Breast epithelium (tissue), 3 donors: ENCODE measurements around the gene KRT5.

Experiments
- CTCF ChIP-seq, 3 donors: fragments of 450-650 bp; IDR thresholded peaks; one replicate each; pipeline ENCODE4 v1.5.1; 2016 to 2017; ENCODE audit warnings: antibody characterized with exemption in 3 of 3, mild to moderate bottlenecking in 3 of 3, moderate library complexity in 3 of 3
- POLR2A ChIP-seq: fragments of 450-650 bp; IDR thresholded peaks from one replicate; pipeline ENCODE4 v1.6.1; 2016; ENCODE audit warnings: antibody characterized with exemption, mild to moderate bottlenecking, moderate library complexity

DNA sequence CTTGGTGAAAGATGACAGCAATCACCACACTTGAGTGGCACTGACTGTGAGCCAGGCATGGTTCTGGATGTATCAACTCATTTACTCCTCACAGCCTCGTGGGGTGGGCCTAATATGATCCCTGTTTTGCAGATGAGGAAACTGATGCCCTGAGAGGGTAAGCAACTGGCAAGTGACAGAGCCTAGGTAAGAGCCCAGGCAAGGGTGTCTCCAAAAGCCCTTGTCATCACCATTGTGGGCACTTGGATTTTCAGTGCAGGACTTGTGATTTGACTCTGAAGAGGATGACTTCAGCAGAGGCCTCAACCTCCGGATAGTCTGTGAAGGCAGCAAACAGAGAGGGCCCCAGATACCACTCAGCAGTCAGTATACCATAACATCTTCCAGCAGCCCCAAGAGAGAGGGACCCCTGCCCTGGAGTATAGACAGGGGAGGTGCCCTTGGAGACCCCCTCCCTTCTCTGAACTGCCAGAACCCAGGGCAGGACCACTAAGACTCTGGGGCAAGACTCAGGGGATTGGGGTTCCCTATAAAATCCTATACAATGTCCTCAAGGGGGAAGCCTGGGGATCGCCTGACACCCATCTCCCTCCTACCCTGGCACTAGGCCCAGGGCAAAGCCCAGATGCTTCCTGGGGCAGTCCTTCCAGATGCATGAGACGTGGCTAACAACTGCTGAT, 7.1 kb upstream of the KRT5 start:
- TF ChIP-seq CTCF (IDR thresholded peaks at IDR 0.05) (no peak), POLR2A (no peak)
